RWPE2 (cell line): ENCODE measurements around the gene RPL10A.

Source experiments
- ATAC-seq: fragments of 200-7000 bp; cut with Tn5 transposase; 3 replicates; pipeline ENCODE4 v1.9.1; 2021; ENCODE audit warnings: low read depth
- DNase-seq: peaks from one replicate; pipeline ENCODE4 v3.0.0-alpha.2; 2020; ENCODE audit warnings: low spot score
- H3K27ac ChIP-seq: fragments of 450-650 bp; 2 replicates; pipeline ENCODE4 v1.5.1; 2017; ENCODE audit warnings: mild to moderate bottlenecking; ENCODE audit not compliant: poor library complexity, severe bottlenecking
- H3K27me3 ChIP-seq: fragments of 250-450 bp; sonication (Bioruptor Pico); 2 replicates; pipeline ENCODE4 v1.5.1; 2021; ENCODE audit warnings: mild to moderate bottlenecking, moderate library complexity; ENCODE audit not compliant: insufficient read depth, poor library complexity, severe bottlenecking
- H3K36me3 ChIP-seq: fragments of 250-450 bp; sonication (Bioruptor Pico); 2 replicates; pipeline ENCODE4 v1.5.1; 2020; ENCODE audit warnings: low read depth, mild to moderate bottlenecking, moderate library complexity
- H3K4me1 ChIP-seq: fragments of 250-450 bp; sonication (Bioruptor Pico); 2 replicates; pipeline ENCODE4 v1.5.1; 2021; ENCODE audit warnings: mild to moderate bottlenecking, moderate library complexity; ENCODE audit not compliant: insufficient read depth, poor library complexity, severe bottlenecking
- H3K4me3 ChIP-seq: fragments of 250-450 bp; sonication (Bioruptor Pico); 2 replicates; pipeline ENCODE4 v1.5.1; 2021; ENCODE audit warnings: mild to moderate bottlenecking, moderate library complexity; ENCODE audit not compliant: severe bottlenecking
- H3K9me3 ChIP-seq: fragments of 250-450 bp; sonication (Bioruptor Pico); 2 replicates; pipeline ENCODE4 v1.5.1; 2021; ENCODE audit warnings: mild to moderate bottlenecking, moderate library complexity; ENCODE audit not compliant: severe bottlenecking
- TF ChIP-seq, protein P1 (sequence below): fragments of 450-650 bp; IDR thresholded peaks from one replicate; pipeline ENCODE4 v1.5.1; 2017; ENCODE audit warnings: mild to moderate bottlenecking, moderate library complexity; ENCODE audit not compliant: poor library complexity, severe bottlenecking

RPL10A gene

DNA sequence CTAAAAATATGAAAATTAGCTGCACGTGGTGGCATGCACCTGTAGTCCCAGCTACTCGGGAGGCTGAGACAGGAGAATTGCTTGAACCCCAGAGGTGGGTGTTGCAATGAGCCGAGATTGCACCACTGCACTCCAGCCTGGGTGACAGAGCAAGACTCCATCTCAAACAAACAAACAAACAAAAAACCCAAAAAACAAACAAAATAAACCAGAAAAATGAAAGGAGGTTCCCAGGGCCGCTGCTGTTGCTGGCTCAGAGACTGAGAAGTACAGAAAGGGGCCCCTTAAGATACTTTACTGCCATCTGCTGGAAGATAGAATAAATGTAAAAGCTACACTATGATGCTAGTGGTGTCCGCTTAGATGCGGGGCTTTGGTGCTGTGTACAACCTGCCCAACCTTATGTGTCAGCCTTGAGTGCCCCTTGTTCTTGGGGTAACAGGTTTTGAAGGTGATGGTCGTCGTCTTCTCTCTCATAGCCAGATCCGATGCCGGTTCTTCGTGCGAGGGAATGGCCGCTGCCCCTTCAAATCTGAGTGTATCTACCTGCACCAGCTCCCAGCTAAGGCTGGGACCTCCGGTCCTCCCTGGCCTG lies 18.8 kb upstream of the RPL10A start:
- Histone ChIP-seq H3K27ac (no peak overlapping the region), H3K4me3 (no peak overlapping the region), H3K9me3 (no peaks in the 10 kb centered on the region), H3K27me3 (no peaks in the 10 kb centered on the region), H3K36me3 (peaks cover 1% of the 10 kb centered on the region; the same call in 1 of the 2 replicates), H3K4me1 (peaks cover 9% of the 10 kb centered on the region)
- TF ChIP-seq, protein P1, sequence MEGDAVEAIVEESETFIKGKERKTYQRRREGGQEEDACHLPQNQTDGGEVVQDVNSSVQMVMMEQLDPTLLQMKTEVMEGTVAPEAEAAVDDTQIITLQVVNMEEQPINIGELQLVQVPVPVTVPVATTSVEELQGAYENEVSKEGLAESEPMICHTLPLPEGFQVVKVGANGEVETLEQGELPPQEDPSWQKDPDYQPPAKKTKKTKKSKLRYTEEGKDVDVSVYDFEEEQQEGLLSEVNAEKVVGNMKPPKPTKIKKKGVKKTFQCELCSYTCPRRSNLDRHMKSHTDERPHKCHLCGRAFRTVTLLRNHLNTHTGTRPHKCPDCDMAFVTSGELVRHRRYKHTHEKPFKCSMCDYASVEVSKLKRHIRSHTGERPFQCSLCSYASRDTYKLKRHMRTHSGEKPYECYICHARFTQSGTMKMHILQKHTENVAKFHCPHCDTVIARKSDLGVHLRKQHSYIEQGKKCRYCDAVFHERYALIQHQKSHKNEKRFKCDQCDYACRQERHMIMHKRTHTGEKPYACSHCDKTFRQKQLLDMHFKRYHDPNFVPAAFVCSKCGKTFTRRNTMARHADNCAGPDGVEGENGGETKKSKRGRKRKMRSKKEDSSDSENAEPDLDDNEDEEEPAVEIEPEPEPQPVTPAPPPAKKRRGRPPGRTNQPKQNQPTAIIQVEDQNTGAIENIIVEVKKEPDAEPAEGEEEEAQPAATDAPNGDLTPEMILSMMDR, result peak; percentile 88
- DNase-seq (no peak), ATAC-seq (peak; percentile 66)

DNA sequence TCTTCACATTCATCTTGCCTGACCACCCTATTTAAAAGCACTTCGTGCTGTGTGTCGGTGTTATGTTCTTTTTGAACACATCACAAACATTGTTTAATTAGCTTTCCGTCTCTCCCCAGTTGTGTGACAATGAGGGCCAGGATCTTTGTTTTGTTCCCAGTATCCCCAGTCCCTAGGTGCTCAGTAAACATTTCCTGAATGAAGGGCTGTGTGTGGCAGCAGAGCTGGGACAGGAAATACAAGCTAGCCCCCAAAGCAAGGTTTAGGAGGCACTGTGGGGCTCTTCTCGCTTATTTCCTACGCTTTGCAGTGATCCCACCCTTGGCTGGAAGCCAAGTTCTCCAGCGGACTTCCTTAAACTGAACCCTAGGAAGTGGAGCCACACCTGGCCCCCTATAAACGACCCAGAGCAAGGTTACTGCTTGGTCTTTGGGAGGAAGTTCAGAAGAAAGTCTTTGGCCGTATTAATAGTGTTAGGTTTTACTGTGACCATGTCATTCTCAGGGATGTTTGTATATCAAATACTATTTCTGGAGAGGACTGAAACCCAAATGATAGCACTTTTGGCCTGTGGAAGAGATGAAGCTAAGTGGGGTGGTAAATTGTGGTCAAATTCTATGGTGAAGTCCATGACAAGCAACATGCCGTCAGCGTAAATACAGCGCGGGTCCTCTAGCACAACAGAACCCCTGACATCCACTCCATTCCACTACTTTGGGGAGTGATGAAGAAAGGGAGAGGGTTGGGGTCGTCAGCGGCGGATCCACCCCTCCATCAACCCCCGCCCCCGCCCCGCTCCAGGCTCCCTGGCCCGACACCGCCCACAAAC lies 16.6 kb upstream of the RPL10A start:
- peaks cover 13% of the 10 kb centered on the region for H3K4me1 ChIP-seq
- ATAC-seq, result no peak
- H3K9me3 ChIP-seq, result no peaks in the 10 kb centered on the region
- H3K36me3 ChIP-seq, result peaks cover 23% of the 10 kb centered on the region
- peak overlapping the region; percentile 47 for H3K27ac ChIP-seq
- TF ChIP-seq, protein P1, result no peak
- no peaks in the 10 kb centered on the region for H3K27me3 ChIP-seq
- H3K4me3 ChIP-seq, result peak overlapping the region; percentile 54
- no peak for DNase-seq

DNA sequence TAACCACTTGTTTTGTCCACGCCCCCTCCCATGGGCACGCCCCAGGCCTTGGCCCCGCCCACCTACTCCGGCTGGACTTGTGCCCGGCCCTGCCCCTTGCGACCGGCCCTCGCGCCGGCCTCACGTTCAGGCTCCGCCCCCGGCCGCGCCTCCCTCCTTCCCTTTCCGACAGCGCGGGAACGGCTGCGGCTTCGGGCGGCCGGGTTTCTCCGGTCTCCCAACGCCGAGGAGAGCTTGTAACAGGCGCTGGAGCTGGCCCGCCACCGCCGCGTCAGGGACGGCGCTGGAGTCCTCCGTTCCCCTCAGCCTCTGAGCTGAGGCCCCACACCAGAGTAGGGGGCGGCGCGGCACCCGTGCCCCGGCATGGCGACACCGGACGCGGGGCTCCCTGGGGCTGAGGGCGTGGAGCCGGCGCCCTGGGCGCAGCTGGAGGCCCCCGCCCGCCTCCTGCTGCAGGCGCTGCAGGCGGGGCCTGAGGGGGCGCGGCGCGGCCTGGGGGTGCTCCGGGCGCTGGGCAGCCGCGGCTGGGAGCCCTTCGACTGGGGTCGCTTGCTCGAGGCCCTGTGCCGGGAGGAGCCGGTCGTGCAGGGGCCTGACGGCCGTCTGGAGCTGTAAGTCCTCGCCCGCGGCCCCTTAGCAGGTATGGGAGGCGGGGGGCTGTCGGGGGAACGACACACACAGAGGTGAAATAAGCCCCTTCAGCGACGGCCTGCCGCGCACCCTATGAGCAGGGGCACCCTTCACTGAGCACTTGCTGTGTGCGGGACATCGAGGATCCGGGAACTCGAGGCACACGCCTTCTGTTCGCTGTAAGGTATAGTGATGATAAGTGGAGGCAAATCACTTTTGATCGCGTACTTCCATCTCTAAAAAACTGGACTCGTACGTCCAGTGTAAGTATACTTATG lies 15.8 kb upstream of the RPL10A start, which contains the start of gene FANCE:
FANCE (plus strand) TSS at position 156 of the 908 bp plus-strand sequence; CDS start at position 364, 208 bp downstream.
- peak within 1 kb of the TSS; percentile 47 for H3K27ac ChIP-seq
- TF ChIP-seq, protein P1, result no peak

DNA sequence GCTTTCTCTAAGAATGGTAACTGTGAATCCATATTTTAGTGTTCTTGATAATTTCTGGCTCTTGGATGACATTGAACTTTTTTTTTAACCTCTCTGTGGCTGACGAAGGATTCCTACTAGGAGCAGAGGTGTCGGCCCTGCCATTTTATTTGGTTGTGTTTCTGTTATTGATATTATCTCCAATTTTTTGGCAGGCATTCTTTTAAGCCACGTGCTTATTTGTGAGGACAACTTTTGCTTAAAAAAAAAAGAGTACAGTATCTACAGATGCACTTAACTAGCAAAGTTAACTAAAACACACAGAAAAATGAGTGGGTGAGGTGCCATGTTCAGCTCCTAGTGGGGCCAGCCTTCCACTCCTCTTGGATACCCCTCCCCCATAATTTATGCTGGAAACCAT lies 15.0 kb upstream of the RPL10A start:
- Histone ChIP-seq H3K36me3 (peaks cover 40% of the 10 kb centered on the region), H3K4me1 (peaks cover 13% of the 10 kb centered on the region), H3K9me3 (no peaks in the 10 kb centered on the region), H3K27me3 (no peaks in the 10 kb centered on the region), H3K27ac (peak overlapping the region; percentile 47), H3K4me3 (peak overlapping the region; percentile 54)
- DNase-seq (no peak), ATAC-seq (no peak)
- TF ChIP-seq, protein P1, result no peak

More for the DNA sequence above, 15.8 kb upstream of the RPL10A start, which contains the start of gene FANCE:
- H3K4me3 ChIP-seq, result peak within 1 kb of the TSS; percentile 54
- DNase-seq, result peak; percentile 92
- no peaks in the 10 kb centered on the region for H3K27me3 ChIP-seq
- no peaks in the 10 kb centered on the region for H3K9me3 ChIP-seq
- peak; percentile 69 for ATAC-seq
- H3K4me1 ChIP-seq, result peaks cover 13% of the 10 kb centered on the region
- peaks cover 32% of the 10 kb centered on the region for H3K36me3 ChIP-seq
